Esophagus squamous epithelium (tissue), 5 donors: ENCODE measurements around the gene NGB. TPM values are rescaled to one million over a fixed set of nuclear protein-coding genes. Genes with fewer than 3 reads are reported as not detected.

Experiments
- DNase-seq: peaks from one replicate; lab custom pipeline; 2025; lab: John Stamatoyannopoulos, UW
- H3K27ac ChIP-seq, 4 donors: fragments of 200-600 bp; sonication (generic); one replicate each; pipeline ENCODE4 v1.5.1; 2016 to 2019; ENCODE audit warnings: mild to moderate bottlenecking in 1 of 4
- H3K27me3 ChIP-seq, 4 donors: fragments of 200-600 bp; sonication (generic); 1 replicate in 3 of 4; 2 replicates in 1 of 4; pipeline versions ENCODE4 v1.5.1 to v1.6.0; 2017 to 2021; ENCODE audit warnings: antibody characterized with exemption in 1 of 4
- H3K36me3 ChIP-seq, 3 donors: fragments of 200-600 bp; sonication (generic); one replicate each; pipeline ENCODE4 v1.5.1; 2016 to 2019
- H3K4me1 ChIP-seq, 3 donors: fragments of 200-600 bp; sonication (generic); one replicate each; pipeline ENCODE4 v1.5.1; 2017 to 2019
- H3K4me3 ChIP-seq, 4 donors: fragments of 200-600 bp; sonication (generic); 1 replicate in 3 of 4; 2 replicates in 1 of 4; pipeline ENCODE4 v1.5.1; 2016 to 2019; ENCODE audit warnings: mild to moderate bottlenecking in 2 of 4, moderate library complexity in 1 of 4
- H3K9me3 ChIP-seq, 3 donors: fragments of 200-600 bp; sonication (generic); one replicate each; pipeline ENCODE4 v1.5.1; 2016 to 2019
- POLR2A ChIP-seq, 4 donors: fragments of 450-650 bp; IDR thresholded peaks; one replicate each; pipeline ENCODE4 v1.6.1; 2017; ENCODE audit warnings: antibody characterized with exemption in 4 of 4, mild to moderate bottlenecking in 4 of 4, moderate library complexity in 3 of 4
- WGBS, 2 donors: methylation state at CpG; one replicate each; pipeline ENCODE4 v1.1.5; 2018; 5-methylcytosine and 5-hydroxymethylcytosine counted together
- intact Hi-C: fragments of 100-400 bp; cut with DNase I; formaldehyde crosslinking; loops from one replicate; pipeline ENCODE4 v1.15.0; 2022
- total RNA-seq, 4 donors: library from RNA; depleted of rRNA; stranded (reverse); fragments of >200 nt; gene quantifications; one replicate each; pipeline ENCODE4 v1.1.0, GENCODE V29; 2016
- TF ChIP-seq, protein P1 (sequence below), 6 experiments: fragments of 450-650 bp in 4 of 6; fragments of 200-600 bp in 2 of 6; sonication (generic) in 2 of 6; IDR thresholded peaks; one replicate each; pipeline ENCODE4 v1.5.1; 2016 to 2019; ENCODE audit warnings: antibody characterized with exemption in 6 of 6, mild to moderate bottlenecking in 4 of 6, moderate library complexity in 4 of 6
- donor health status: DM: yes; HTN: yes; CAD: no.

The NGB gene
- total RNA-seq, 4 donors from 2014 or later = not detected

DNA sequence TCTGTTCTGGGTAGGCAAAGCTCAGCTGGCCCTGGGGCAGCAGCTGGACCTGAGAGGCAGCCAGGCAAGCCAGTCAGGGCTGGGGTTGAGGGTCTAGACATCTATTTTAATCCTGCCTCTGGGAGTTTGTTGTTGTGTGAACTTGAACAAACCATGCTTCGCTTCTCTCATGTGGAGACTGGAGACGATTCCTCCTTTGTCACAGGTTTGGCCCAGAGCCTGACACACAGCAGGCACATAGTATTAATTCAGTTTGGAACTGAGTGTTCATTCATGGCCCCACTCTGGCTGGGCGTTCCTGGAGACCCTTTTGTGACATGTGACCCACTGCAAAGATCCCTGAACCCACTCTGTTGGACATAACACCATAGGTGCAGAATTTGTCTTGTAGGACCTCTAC is 39.3 kb downstream of the NGB start:
- H3K4me3 ChIP-seq = no peak overlapping the region
- H3K4me1 ChIP-seq = no peaks in the 10 kb centered on the region
- H3K27ac ChIP-seq = no peak overlapping the region
- H3K9me3 ChIP-seq = no peaks in the 10 kb centered on the region
- intact Hi-C loops = no loop called here
- DNase-seq = no peak
- WGBS, 2 donors = 35 to 60% methylated on average over 2 to 3 of the region's 3 CpGs
- H3K36me3 ChIP-seq = no peaks in the 10 kb centered on the region
- H3K27me3 ChIP-seq = no peaks in the 10 kb centered on the region
- no peak for TF ChIP-seq POLR2A (IDR thresholded peaks at IDR 0.05)
- TF ChIP-seq, protein P1, sequence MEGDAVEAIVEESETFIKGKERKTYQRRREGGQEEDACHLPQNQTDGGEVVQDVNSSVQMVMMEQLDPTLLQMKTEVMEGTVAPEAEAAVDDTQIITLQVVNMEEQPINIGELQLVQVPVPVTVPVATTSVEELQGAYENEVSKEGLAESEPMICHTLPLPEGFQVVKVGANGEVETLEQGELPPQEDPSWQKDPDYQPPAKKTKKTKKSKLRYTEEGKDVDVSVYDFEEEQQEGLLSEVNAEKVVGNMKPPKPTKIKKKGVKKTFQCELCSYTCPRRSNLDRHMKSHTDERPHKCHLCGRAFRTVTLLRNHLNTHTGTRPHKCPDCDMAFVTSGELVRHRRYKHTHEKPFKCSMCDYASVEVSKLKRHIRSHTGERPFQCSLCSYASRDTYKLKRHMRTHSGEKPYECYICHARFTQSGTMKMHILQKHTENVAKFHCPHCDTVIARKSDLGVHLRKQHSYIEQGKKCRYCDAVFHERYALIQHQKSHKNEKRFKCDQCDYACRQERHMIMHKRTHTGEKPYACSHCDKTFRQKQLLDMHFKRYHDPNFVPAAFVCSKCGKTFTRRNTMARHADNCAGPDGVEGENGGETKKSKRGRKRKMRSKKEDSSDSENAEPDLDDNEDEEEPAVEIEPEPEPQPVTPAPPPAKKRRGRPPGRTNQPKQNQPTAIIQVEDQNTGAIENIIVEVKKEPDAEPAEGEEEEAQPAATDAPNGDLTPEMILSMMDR (IDR thresholded peaks at IDR 0.05) = no peak

DNA sequence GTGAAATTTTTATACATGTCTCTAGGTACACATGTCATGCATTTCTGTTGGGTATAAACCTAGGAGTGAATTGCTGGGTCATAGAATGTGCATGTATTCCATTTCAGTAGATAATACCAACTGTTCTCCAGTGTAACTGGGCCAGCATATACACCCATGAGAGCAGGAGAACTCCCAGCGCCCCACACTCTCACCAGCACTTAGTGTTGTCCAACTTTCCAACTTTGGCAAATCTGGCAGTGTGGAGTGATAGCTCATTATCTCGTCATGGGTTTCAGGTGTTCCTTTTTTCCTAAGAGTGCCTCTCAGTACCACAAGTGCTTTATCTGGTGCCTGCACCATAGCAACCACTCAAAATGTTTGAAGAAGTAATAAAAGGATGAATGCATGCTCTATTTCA is 40.1 kb downstream of the NGB start:
- H3K36me3 ChIP-seq = no peaks in the 10 kb centered on the region
- H3K9me3 ChIP-seq = no peaks in the 10 kb centered on the region
- H3K4me1 ChIP-seq = no peaks in the 10 kb centered on the region
- no peaks in the 10 kb centered on the region for H3K27me3 ChIP-seq
- no peak overlapping the region for H3K4me3 ChIP-seq
- no peak overlapping the region for H3K27ac ChIP-seq
- intact Hi-C loops = no loop called here
- no peak for TF ChIP-seq POLR2A (IDR thresholded peaks at IDR 0.05)
- TF ChIP-seq, protein P1 (IDR thresholded peaks at IDR 0.05) = no peak
- 80 to 91% methylated on average over 2 of the region's 2 CpGs for WGBS, 2 donors
- DNase-seq = no peak

DNA sequence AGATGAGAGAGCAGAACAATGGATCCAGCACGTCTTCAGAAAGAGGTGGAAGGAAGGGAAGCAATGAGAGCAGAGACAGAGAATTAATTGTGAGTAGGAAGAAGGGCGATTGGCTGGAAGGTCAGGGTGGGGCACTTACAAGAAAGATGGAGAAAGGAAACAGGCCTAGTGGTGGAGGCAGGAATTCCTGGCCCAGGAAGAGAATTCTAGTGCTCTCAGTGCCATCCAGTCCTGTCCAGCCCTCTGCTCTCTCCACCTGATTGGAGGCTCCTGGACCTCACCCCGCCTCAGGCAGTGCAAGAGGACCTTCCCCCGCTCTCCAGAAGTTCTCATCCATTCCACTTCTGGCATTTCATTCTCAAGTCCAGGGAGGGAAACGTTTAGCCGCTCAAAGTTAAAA is 43.0 kb downstream of the NGB start:
- no peak for DNase-seq
- Histone ChIP-seq H3K27ac (no peak overlapping the region), H3K4me1 (no peaks in the 10 kb centered on the region), H3K9me3 (no peaks in the 10 kb centered on the region), H3K4me3 (no peak overlapping the region), H3K27me3 (peaks cover 0 to 4% (median 0%) of the 10 kb centered on the region in 4 donors), H3K36me3 (no peaks in the 10 kb centered on the region)
- 57 to 59% methylated on average over 6 of the region's 6 CpGs for WGBS, 2 donors
- TF ChIP-seq, protein P1 (IDR thresholded peaks at IDR 0.05) = no peak
- TF ChIP-seq POLR2A (IDR thresholded peaks at IDR 0.05) = no peak
- intact Hi-C loops = no loop called here

DNA sequence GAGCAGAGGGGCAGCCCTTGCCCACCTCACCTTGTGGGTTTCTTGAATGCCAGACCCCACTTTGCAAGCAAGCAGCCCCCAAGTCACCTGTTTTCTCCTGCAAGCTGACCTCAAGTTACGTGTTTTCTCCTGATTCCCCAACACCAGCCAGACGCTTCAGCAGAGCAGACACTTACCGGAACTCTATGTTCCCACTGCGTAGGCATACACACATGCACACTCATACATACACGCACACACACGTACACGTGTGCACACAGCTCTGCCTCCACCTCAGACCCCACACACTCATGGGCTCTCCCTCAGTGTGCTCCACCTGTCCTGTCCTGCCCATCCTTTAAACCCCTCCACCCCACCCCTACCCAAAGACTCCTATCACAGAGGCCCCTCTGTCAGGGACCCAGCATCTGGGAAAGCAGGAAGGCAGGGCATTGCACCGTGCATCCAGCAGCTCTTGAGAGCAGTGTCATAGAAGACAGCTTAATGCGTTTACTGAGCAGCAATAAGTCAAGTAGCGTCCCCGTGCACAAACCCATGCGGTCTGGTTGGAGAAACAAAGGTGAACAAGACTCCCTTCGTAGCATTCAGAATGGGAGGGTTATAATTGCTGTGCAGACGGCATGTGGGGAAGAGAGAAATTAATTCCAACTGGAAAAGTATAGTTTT is 45.0 kb downstream of the NGB start:
- TF ChIP-seq, protein P1 (IDR thresholded peaks at IDR 0.05) = no peak
- no peak for TF ChIP-seq POLR2A (IDR thresholded peaks at IDR 0.05)
- no peak overlapping the region for H3K27ac ChIP-seq
- no peaks in the 10 kb centered on the region for H3K9me3 ChIP-seq
- no peak for DNase-seq
- no peaks in the 10 kb centered on the region for H3K36me3 ChIP-seq
- H3K4me1 ChIP-seq = no peaks in the 10 kb centered on the region
- WGBS, 2 donors = 79 to 81% methylated on average over 13 to 14 of the region's 14 CpGs
- H3K27me3 ChIP-seq = peaks cover 0 to 7% (median 0%) of the 10 kb centered on the region in 4 donors
- intact Hi-C loops = no loop called here
- H3K4me3 ChIP-seq = no peak overlapping the region

DNA sequence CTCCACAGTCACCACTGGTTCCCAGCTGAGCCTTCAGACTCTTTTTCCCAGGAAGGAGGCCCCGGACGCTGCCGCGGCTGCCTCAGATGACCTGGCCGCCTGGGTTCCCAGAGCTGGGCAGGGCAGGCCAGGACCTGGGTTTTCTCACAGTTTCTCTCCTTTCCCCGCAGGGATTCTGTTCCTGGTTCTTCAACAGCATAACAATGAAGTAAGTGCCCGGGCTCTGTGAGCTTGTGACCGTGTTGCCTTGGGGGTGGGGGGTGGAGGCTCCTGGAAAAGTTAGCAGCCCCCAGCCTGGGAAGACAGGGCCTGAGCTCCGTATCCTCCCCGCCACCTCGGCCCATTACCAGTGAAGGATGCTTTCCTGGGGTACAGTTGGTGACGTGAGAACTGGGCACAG is 45.8 kb downstream of the NGB start:
- H3K4me3 ChIP-seq = no peak overlapping the region
- no peaks in the 10 kb centered on the region for H3K36me3 ChIP-seq
- WGBS, 2 donors = 68 to 70% methylated on average over 4 to 8 of the region's 12 CpGs
- DNase-seq = no peak
- H3K4me1 ChIP-seq = no peaks in the 10 kb centered on the region
- intact Hi-C loops = no loop called here
- TF ChIP-seq POLR2A (IDR thresholded peaks at IDR 0.05) = no peak
- TF ChIP-seq, protein P1 (IDR thresholded peaks at IDR 0.05) = no peak
- no peaks in the 10 kb centered on the region for H3K9me3 ChIP-seq
- no peak overlapping the region for H3K27ac ChIP-seq
- H3K27me3 ChIP-seq = peaks cover 0 to 7% (median 0%) of the 10 kb centered on the region in 4 donors
